Middle frontal gyrus (tissue), 1 donor: ENCODE results near the gene NCOA5.

ENCODE experiments used
- DNase-seq: peaks from one replicate; pipeline ENCODE4 v3.0.0-alpha.2; 2015; ENCODE audit warnings: low spot score; ENCODE audit errors: extremely low spot score

The NCOA5 gene

GRCh38 chr20:46018611-46019010 lies 71.2 kb downstream of the NCOA5 start:
- no peak for DNase-seq

- no peak for DNase-seq
Observed at GRCh38 chr20:46018112-46018511, 71.7 kb downstream of the NCOA5 start.

DNA sequence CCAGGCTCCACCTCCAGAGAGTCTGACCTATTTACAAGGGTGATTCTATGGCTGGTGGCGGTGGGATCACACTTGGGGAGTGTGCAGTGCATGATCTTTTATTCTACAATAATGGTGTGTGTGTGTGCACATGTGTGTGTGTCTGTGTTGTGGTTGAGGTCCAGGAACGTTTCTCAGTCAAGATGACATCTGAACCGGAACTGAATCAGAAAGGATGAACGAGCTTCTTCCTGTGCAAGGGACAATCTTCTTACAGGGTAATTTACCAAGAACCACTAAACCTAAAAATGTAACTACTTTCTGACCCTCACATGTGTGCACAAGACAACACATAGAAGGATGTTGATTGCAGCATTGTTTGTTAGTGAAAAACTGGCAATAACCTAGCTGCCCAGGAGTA lies 72.5 kb downstream of the NCOA5 start:
- no peak for DNase-seq

- no peak for DNase-seq
Observed at GRCh38 chr20:46014517-46015396, 75.0 kb downstream of the NCOA5 start.

DNA sequence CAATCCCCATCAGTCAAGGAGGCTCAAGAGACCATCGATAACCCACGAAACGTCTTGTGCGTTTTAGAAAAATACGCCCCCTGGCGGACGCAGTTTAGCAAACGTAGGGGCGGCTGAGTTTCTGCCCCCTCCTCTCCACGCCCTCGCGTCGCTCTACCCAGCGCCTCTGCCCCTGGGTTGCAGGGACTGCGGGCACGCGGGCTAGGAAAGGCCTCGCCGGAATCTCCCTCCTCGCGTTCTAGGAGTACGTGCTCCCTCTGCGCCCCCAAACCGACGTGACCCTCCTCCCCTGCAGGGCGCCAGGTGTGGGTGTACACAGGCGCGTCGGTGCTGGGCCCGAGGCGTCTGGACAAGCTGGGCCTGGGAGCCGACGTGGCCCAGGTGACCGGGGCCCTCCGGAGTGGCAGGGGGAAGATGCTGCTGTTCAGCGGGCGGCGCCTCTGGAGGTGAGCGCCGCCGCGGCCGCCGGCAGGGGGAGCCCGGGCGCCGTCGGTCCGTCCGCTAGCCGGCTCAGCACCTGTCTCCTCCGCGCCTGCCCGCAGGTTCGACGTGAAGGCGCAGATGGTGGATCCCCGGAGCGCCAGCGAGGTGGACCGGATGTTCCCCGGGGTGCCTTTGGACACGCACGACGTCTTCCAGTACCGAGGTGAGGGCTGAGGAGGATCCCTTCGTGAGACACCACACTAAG lies 75.8 kb downstream of the NCOA5 start:
- no peak for DNase-seq

DNA sequence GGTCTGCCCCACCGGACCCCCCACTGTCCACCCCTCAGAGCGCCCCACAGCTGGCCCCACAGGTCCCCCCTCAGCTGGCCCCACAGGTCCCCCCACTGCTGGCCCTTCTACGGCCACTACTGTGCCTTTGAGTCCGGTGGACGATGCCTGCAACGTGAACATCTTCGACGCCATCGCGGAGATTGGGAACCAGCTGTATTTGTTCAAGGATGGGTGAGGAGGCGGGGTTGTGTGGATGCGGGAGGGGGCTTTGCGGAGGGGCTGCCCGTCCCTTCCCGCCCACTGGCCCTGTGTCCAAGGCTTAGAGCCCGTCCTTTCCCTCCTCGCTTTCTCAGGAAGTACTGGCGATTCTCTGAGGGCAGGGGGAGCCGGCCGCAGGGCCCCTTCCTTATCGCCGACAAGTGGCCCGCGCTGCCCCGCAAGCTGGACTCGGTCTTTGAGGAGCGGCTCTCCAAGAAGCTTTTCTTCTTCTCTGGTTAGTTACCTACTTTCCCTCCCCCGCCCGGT lies 76.4 kb downstream of the NCOA5 start:
- no peak for DNase-seq

DNA sequence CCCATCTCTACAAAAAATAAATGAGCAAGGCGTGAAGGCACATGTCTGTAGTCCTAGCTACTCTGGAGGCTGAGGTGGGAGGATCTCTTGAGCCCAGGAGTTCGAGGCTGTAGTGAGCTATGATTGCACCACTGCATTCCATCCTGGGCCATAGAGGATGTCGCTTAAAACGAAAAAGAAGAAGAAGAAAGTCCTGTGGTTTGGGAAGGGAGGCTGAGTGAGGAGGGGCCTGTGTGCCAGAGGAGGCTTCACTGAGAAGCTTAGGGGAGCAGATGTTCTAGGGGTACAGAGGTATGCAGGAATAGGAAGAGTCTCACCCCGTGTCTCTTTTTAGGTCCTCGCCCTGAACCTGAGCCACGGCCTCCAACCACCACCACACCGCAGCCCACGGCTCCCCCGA lies 76.8 kb downstream of the NCOA5 start:
- DNase-seq: no peak

- no peak for DNase-seq
Observed at GRCh38 chr20:46011631-46012482, 77.9 kb downstream of the NCOA5 start.
